Ovary (tissue), 9 donors: ENCODE data around the gene FGFR3. TPM values are rescaled to one million over a fixed set of nuclear protein-coding genes. Genes with fewer than 3 reads are reported as not detected.

Experiments used
- DNase-seq, 5 donors: peaks; one replicate each; pipeline ENCODE4 v3.0.0-alpha.2; 2019 to 2020
- H3K27ac ChIP-seq, 2 donors: fragments of 200-600 bp; one replicate each; pipeline versions ENCODE4 v1.5.1 to v1.8.0; 2019 to 2022
- H3K27me3 ChIP-seq: fragments of 200-600 bp; one replicate; pipeline ENCODE4 v1.8.0; 2022
- H3K36me3 ChIP-seq: fragments of 200-600 bp; sonication (generic); one replicate; pipeline ENCODE4 v1.5.1; 2019
- H3K4me1 ChIP-seq: one replicate; pipeline ENCODE4 v1.8.1; 2013; ENCODE audit warnings: mild to moderate bottlenecking, moderate library complexity; ENCODE audit not compliant: insufficient read depth
- H3K4me3 ChIP-seq: fragments of 200-600 bp; sonication (generic); one replicate; pipeline ENCODE4 v1.5.1; 2017
- H3K9me3 ChIP-seq, 2 donors: fragments of 200-600 bp in 1 of 2; sonication (generic) in 1 of 2; one replicate each; pipeline versions ENCODE4 v1.5.1 to v1.8.1; 2013 to 2019; ENCODE audit warnings: mild to moderate bottlenecking in 1 of 2, moderate library complexity in 1 of 2
- CTCF ChIP-seq, 3 donors: fragments of 450-650 bp in 2 of 3; fragments of 200-600 bp in 1 of 3; IDR thresholded peaks; one replicate each; pipeline versions ENCODE4 v1.5.1 to v1.8.0; 2016 to 2022; ENCODE audit warnings: antibody characterized with exemption in 3 of 3, mild to moderate bottlenecking in 1 of 3
- EP300 ChIP-seq: sonication (generic); formaldehyde crosslinking; IDR thresholded peaks from one replicate; pipeline ENCODE4 v1.6.1; 2017; ENCODE audit warnings: antibody characterized with exemption
- POLR2A ChIP-seq: fragments of 450-650 bp; IDR thresholded peaks from one replicate; pipeline ENCODE4 v1.6.1; 2017; ENCODE audit warnings: antibody characterized with exemption, mild to moderate bottlenecking, moderate library complexity
- WGBS, 3 donors: extraction: QIAGEN DNeasy Blood & Tissue Kit in 1 of 3; methylation state at CpG; one replicate each; pipeline versions ENCODE4 v1.1.5 to v1.1.7; 2013 to 2017; 5-methylcytosine and 5-hydroxymethylcytosine counted together
- intact Hi-C, 4 donors: fragments of 100-400 bp; cut with DNase I; formaldehyde crosslinking; loops; one replicate each; pipeline versions ENCODE4 v1.11.0 to v1.15.1; 2022 to 2023
- polyA plus RNA-seq, 2 donors: library from polyadenylated mRNA; stranded (reverse); fragments of 200-250 nt in 1 of 2; fragments of 350-450 nt in 1 of 2; fragmentation: Illumina TruSeq in 1 of 2; extraction: RNeasy Lipid Tissue Mini Kit (QIAGEN cat#74804) in 1 of 2; gene quantifications; one replicate each; pipeline ENCODE4 v1.2.3, GENCODE V29; 2013 to 2014
- total RNA-seq, 7 donors: library from RNA; depleted of rRNA in 2 of 7; stranded (reverse); fragments of >200 nt in 2 of 7; fragmentation: NEBNext Ultra II Directional in 3 of 7; extraction: Animal tissue kit (Norgen Biotek cat#: 25700) in 3 of 7; gene quantifications; one replicate each; pipeline versions ENCODE4 v1.1.0 to v1.2.4, GENCODE V29; 2016 to 2023
- donor health status: DM: no; HTN: no; CAD: no; lungs with moderate emphysema.
- donor health status: DM: no; HTN: no; CAD: no.
- donor health status: Bipolar disorder and iron deficiency.
- donor health status: DM: yes; HTN: yes; CAD: no.
- donor health status: DM: no; HTN: no; CAD: no.
- donor health status: DM: yes; HTN: yes; CAD: no.

Gene FGFR3
- total and polyA plus RNA-seq, 9 donors = 0.12 to 9.2 (median 0.57) TPM

- 77 to 81% (median 79%) methylated on average over 15 to 16 of the region's 16 CpGs for WGBS, 3 donors
- Histone ChIP-seq H3K36me3 (no peaks in the 10 kb centered on the region), H3K27ac (no peak overlapping the region), H3K4me1 (peaks cover 9% of the 10 kb centered on the region), H3K27me3 (peaks cover 14% of the 10 kb centered on the region), H3K9me3 (no peaks in the 10 kb centered on the region), H3K4me3 (no peak overlapping the region)
- no peak for DNase-seq
- intact Hi-C loops = no loop called here
- no peak for TF ChIP-seq CTCF (IDR thresholded peaks at IDR 0.05)
- no peak for TF ChIP-seq POLR2A
- no peak for TF ChIP-seq EP300
These were observed 4.3 kb downstream of the FGFR3 start for GRCh38 chr4:1797298-1797860.

GRCh38 chr4:1797861-1798579, 4.9 kb downstream of the FGFR3 start:
- DNase-seq = no peak
- 66 to 79% (median 74%) methylated on average over 19 to 27 of the region's 27 CpGs for WGBS, 3 donors
- Histone ChIP-seq H3K27me3 (peaks cover 14% of the 10 kb centered on the region), H3K4me1 (peaks cover 7% of the 10 kb centered on the region), H3K36me3 (no peaks in the 10 kb centered on the region), H3K4me3 (no peak overlapping the region), H3K9me3 (no peaks in the 10 kb centered on the region), H3K27ac (no peak overlapping the region)
- no peak for TF ChIP-seq CTCF (IDR thresholded peaks at IDR 0.05)
- no peak for TF ChIP-seq EP300
- TF ChIP-seq POLR2A = no peak
- intact Hi-C loops = no loop called here

- DNase-seq = no peak
- H3K27me3 ChIP-seq = peaks cover 13% of the 10 kb centered on the region
- H3K4me1 ChIP-seq = peaks cover 7% of the 10 kb centered on the region
- H3K36me3 ChIP-seq = no peaks in the 10 kb centered on the region
- TF ChIP-seq EP300 (no peak), CTCF (IDR thresholded peaks at IDR 0.05) (no peak), POLR2A (no peak)
- H3K4me3 ChIP-seq = no peak overlapping the region
- H3K27ac ChIP-seq = no peak overlapping the region
- intact Hi-C loops = no loop called here
- H3K9me3 ChIP-seq = no peaks in the 10 kb centered on the region
- 72 to 85% (median 80%) methylated on average over 30 of the region's 30 CpGs for WGBS, 3 donors
These were observed 5.7 kb downstream of the FGFR3 start for GRCh38 chr4:1798580-1799386.

GRCh38 chr4:1799387-1800375, 6.6 kb downstream of the FGFR3 start:
- H3K9me3 ChIP-seq = no peaks in the 10 kb centered on the region
- DNase-seq = no peak
- WGBS, 3 donors = 89 to 90% (median 89%) methylated on average over 40 to 41 of the region's 41 CpGs
- no peak for TF ChIP-seq EP300
- no peak for TF ChIP-seq CTCF (IDR thresholded peaks at IDR 0.05)
- TF ChIP-seq POLR2A = no peak
- H3K4me3 ChIP-seq = no peak overlapping the region
- no peaks in the 10 kb centered on the region for H3K36me3 ChIP-seq
- intact Hi-C loops = no loop called here
- no peak overlapping the region for H3K27ac ChIP-seq
- peaks cover 7% of the 10 kb centered on the region for H3K27me3 ChIP-seq
- H3K4me1 ChIP-seq = peaks cover 1% of the 10 kb centered on the region
